ENCODE measurements around the gene TMEM219.
A peak's percentile ranks its signal among the peaks of the same experiment; 100 is the strongest.

TMEM219 gene

GRCh38 chr16:29975811-29976511 is 14.1 kb downstream of the TMEM219 start:
- Histone ChIP-seq H3K27ac (ENCODE audit: low read depth, low read length, poor library complexity, severe bottlenecking) (peak overlapping the region; percentile 46), H2AFZ (ENCODE audit: low read length) (no peak overlapping the region), H3K4me3 (ENCODE audit: low read depth, low read length, poor library complexity, severe bottlenecking) (peak overlapping the region; percentile 85), H3K79me2 (ENCODE audit: insufficient read depth, low read length) (peaks cover 11% of the 10 kb centered on the region), H3K4me1 (ENCODE audit: insufficient read depth, low read length, severe bottlenecking) (peaks cover 25% of the 10 kb centered on the region), H3K27me3 (ENCODE audit: insufficient read depth, low read length) (no peaks in the 10 kb centered on the region), H3K36me3 (ENCODE audit: insufficient read depth, low read length) (peaks cover 42% of the 10 kb centered on the region), H3K9me2 (ENCODE audit: low read depth, low read length) (no peaks in the 10 kb centered on the region), H3K9ac (ENCODE audit: low read length) (peak overlapping the region; percentile 95; the same call in 1 of the 2 replicates), H3K9me3 (ENCODE audit: low read length) (no peaks in the 10 kb centered on the region), H3K4me2 (ENCODE audit: low read length) (peak overlapping the region; percentile 93), H3F3A (ENCODE audit: insufficient read depth, low read length) (no peaks in the 10 kb centered on the region; the same call in 1 of the 2 replicates), H4K20me1 (ENCODE audit: insufficient read depth, low read length) (no peaks in the 10 kb centered on the region)
- TF ChIP-seq EZH2 (IDR thresholded peaks at IDR 0.05; ENCODE audit: borderline replicate concordance, low read length): no peak
- no peak; the same call in 1 of the 2 replicates for TF ChIP-seq CTCF (IDR thresholded peaks at IDR 0.05; ENCODE audit: low read length)

- Histone ChIP-seq H3F3A (ENCODE audit: insufficient read depth, low read length) (no peaks in the 10 kb centered on the region), H3K9me2 (ENCODE audit: low read depth, low read length) (no peaks in the 10 kb centered on the region), H3K4me1 (ENCODE audit: insufficient read depth, low read length, severe bottlenecking) (peaks cover 25% of the 10 kb centered on the region), H3K27me3 (ENCODE audit: insufficient read depth, low read length) (no peaks in the 10 kb centered on the region), H3K9ac (ENCODE audit: low read length) (no peak overlapping the region), H3K9me3 (ENCODE audit: low read length) (no peaks in the 10 kb centered on the region), H4K20me1 (ENCODE audit: insufficient read depth, low read length) (no peaks in the 10 kb centered on the region), H3K4me2 (ENCODE audit: low read length) (no peak overlapping the region; the same call in 1 of the 2 replicates), H3K27ac (ENCODE audit: low read depth, low read length, poor library complexity, severe bottlenecking) (no peak overlapping the region), H3K4me3 (ENCODE audit: low read depth, low read length, poor library complexity, severe bottlenecking) (no peak overlapping the region), H3K36me3 (ENCODE audit: insufficient read depth, low read length) (peaks cover 51% of the 10 kb centered on the region), H2AFZ (ENCODE audit: low read length) (no peak overlapping the region), H3K79me2 (ENCODE audit: insufficient read depth, low read length) (peaks cover 11% of the 10 kb centered on the region)
- TF ChIP-seq EZH2 (IDR thresholded peaks at IDR 0.05; ENCODE audit: borderline replicate concordance, low read length): no peak
- TF ChIP-seq CTCF (IDR thresholded peaks at IDR 0.05; ENCODE audit: low read length): no peak
These were observed 15.4 kb downstream of the TMEM219 start for GRCh38 chr16:29977063-29977825.

GRCh38 chr16:29978081-29978480 is 16.2 kb downstream of the TMEM219 start:
- Histone ChIP-seq H3K4me3 (ENCODE audit: low read depth, low read length, poor library complexity, severe bottlenecking) (no peak overlapping the region), H2AFZ (ENCODE audit: low read length) (no peak overlapping the region), H3K9ac (ENCODE audit: low read length) (no peak overlapping the region), H3K79me2 (ENCODE audit: insufficient read depth, low read length) (peaks cover 11% of the 10 kb centered on the region), H3K4me1 (ENCODE audit: insufficient read depth, low read length, severe bottlenecking) (peaks cover 25% of the 10 kb centered on the region), H3F3A (ENCODE audit: insufficient read depth, low read length) (no peaks in the 10 kb centered on the region), H3K4me2 (ENCODE audit: low read length) (no peak overlapping the region), H4K20me1 (ENCODE audit: insufficient read depth, low read length) (no peaks in the 10 kb centered on the region), H3K27me3 (ENCODE audit: insufficient read depth, low read length) (no peaks in the 10 kb centered on the region), H3K9me3 (ENCODE audit: low read length) (no peaks in the 10 kb centered on the region), H3K27ac (ENCODE audit: low read depth, low read length, poor library complexity, severe bottlenecking) (no peak overlapping the region), H3K9me2 (ENCODE audit: low read depth, low read length) (no peaks in the 10 kb centered on the region), H3K36me3 (ENCODE audit: insufficient read depth, low read length) (peaks cover 55% of the 10 kb centered on the region)
- TF ChIP-seq EZH2 (IDR thresholded peaks at IDR 0.05; ENCODE audit: borderline replicate concordance, low read length) (no peak), CTCF (IDR thresholded peaks at IDR 0.05; ENCODE audit: low read length) (no peak)
